K562 (cell line): ENCODE measurements around the gene ZMYND8. TPM values are rescaled to one million over a fixed set of nuclear protein-coding genes. Genes with fewer than 3 reads are reported as not detected.

Source experiments
- ATAC-seq: fragments of 200-7000 bp; cut with Tn5 transposase; 3 replicates; pipeline ENCODE4 v1.9.1; 2020; ENCODE audit warnings: moderate library complexity
- BruUV-seq: library from RNA; stranded (reverse); fragments of 400-500 nt; replicated peaks from 2 replicates; lab custom pipeline; 2021; lab: Mats Ljungman, UMichigan
- CTCF ChIA-PET: fragments of 300-600 bp; formaldehyde crosslinking; extraction: SDS; loops from one replicate; lab custom pipeline; 2021; ENCODE audit warnings: low intra/inter-chr PET ratio; lab: Yijun Ruan, JAX
- POLR2A ChIA-PET: fragments of 300-600, 350-650 bp; sonication (Branson Sonifier 250); formaldehyde crosslinking; extraction: SDS; loops from one replicate; lab custom pipeline; 2021; ENCODE audit warnings: antibody characterized with exemption, inconsistent platforms; lab: Yijun Ruan, JAX
- DNase-seq, 4 experiments: peaks; one replicate each; pipeline versions ENCODE4 v3.0.0 to v3.0.0-alpha.2; 2011 to 2018; ENCODE audit warnings: low spot score in 3 of 4, mixed read lengths in 3 of 4; ENCODE audit errors: extremely low read depth in 1 of 4
- FAIRE-seq: peaks from 2 replicates; lab custom pipeline; 2011; peaks lifted over from hg19 to GRCh38; lab: Jason Lieb, UNC
- H2AFZ ChIP-seq: 2 replicates; pipeline ENCODE4 v1.6.0; 2011; ENCODE audit warnings: low read depth, low read length, control low read depth, inconsistent platforms
- H3K27ac ChIP-seq: fragments of 200-600 bp; 3 replicates; pipeline ENCODE4 v1.8.0; 2011; ENCODE audit warnings: low read depth, mild to moderate bottlenecking, control low read depth, inconsistent platforms, low read length, moderate library complexity, mixed read lengths; ENCODE audit errors: extremely low read depth
- H3K27me3 ChIP-seq, 2 experiments: fragments of 300-600 bp in 1 of 2; 2 replicates in 1 of 2; 3 replicates in 1 of 2; pipeline versions ENCODE4 v1.6.0 to v1.8.0; 2011; ENCODE audit warnings: inconsistent platforms in 2 of 2, low read length in 2 of 2, mild to moderate bottlenecking in 1 of 2, mixed read lengths in 1 of 2, moderate library complexity in 1 of 2; ENCODE audit not compliant: control insufficient read depth in 2 of 2, insufficient read depth in 2 of 2
- H3K36me3 ChIP-seq: fragments of 300-600 bp; 3 replicates; pipeline ENCODE4 v1.8.0; 2011; ENCODE audit warnings: mild to moderate bottlenecking, low read length, inconsistent platforms; ENCODE audit not compliant: control insufficient read depth, insufficient read depth
- H3K4me1 ChIP-seq, 2 experiments: fragments of 200-600 bp in 1 of 2; replicated peaks in 1 of 2; 2 replicates in 1 of 2; 3 replicates in 1 of 2; pipeline versions ENCODE4 v1.5.1 to v1.8.0; 2011; ENCODE audit warnings: inconsistent platforms in 2 of 2, low read length in 2 of 2, mild to moderate bottlenecking in 1 of 2, mixed read lengths in 1 of 2, moderate library complexity in 1 of 2; ENCODE audit not compliant: control insufficient read depth in 2 of 2, insufficient read depth in 2 of 2
- H3K4me2 ChIP-seq: 2 replicates; pipeline ENCODE4 v1.6.1; 2011; ENCODE audit warnings: low read length, control low read depth, inconsistent platforms, mixed read lengths; ENCODE audit not compliant: insufficient read depth
- H3K4me3 ChIP-seq: fragments of 200-600 bp; sonication (generic), shearing (Covaris generic); 2 replicates; pipeline ENCODE4 v1.5.1; 2016; ENCODE audit warnings: control low read depth, inconsistent platforms
- H3K79me2 ChIP-seq: fragments of 200-600 bp; 3 replicates; pipeline ENCODE4 v1.8.0; 2011; ENCODE audit warnings: low read length, inconsistent platforms; ENCODE audit not compliant: control insufficient read depth, insufficient read depth
- H3K9ac ChIP-seq, 2 experiments: 2 replicates each; pipeline versions ENCODE4 v1.6.0 to v1.6.1; 2011; ENCODE audit warnings: low read depth in 2 of 2, low read length in 2 of 2, control low read depth in 1 of 2, inconsistent platforms in 1 of 2, mild to moderate bottlenecking in 1 of 2, mixed read lengths in 1 of 2; ENCODE audit not compliant: insufficient read depth in 1 of 2
- H3K9me1 ChIP-seq: one replicate; pipeline ENCODE4 v1.6.0; 2011; ENCODE audit warnings: inconsistent platforms, mild to moderate bottlenecking, low read length, moderate library complexity; ENCODE audit not compliant: control insufficient read depth, insufficient read depth
- H3K9me3 ChIP-seq: replicated peaks from 2 replicates; pipeline ENCODE4 v1.5.1; 2011; ENCODE audit warnings: low read depth, low read length, inconsistent platforms; ENCODE audit not compliant: control insufficient read depth, insufficient read depth
- H4K20me1 ChIP-seq: replicated peaks from 2 replicates; pipeline ENCODE4 v1.6.1; 2011; ENCODE audit warnings: low read length, inconsistent platforms, mixed read lengths; ENCODE audit not compliant: control insufficient read depth, insufficient read depth
- MCM7 ChIP-seq, 2 experiments: fragments of 450-650 bp; IDR thresholded peaks; 2 replicates each; pipeline ENCODE4 v1.6.1; 2016 to 2018
- MEIS2 ChIP-seq: fragments of 450-650 bp; IDR thresholded peaks from 2 replicates; pipeline ENCODE4 v1.6.1; 2014; ENCODE audit warnings: mild to moderate bottlenecking; ENCODE audit not compliant: partially characterized antibody
- RFX1 ChIP-seq: fragments of 450-650 bp; IDR thresholded peaks from 2 replicates; pipeline ENCODE4 v1.6.1; 2016; ENCODE audit warnings: mild to moderate bottlenecking, moderate library complexity
- ZNF3 ChIP-seq: fragments of 250-450 bp; sonication (Bioruptor Pico); IDR thresholded peaks from 2 replicates; pipeline ENCODE4 v1.5.0; 2021; ENCODE audit warnings: mild to moderate bottlenecking, moderate library complexity
- WGBS: fragments of 100-300 bp; shearing (Covaris generic); methylation state at CpG from one replicate; pipeline ENCODE4 v1.1.6; 2016; ENCODE audit warnings: low coverage, mixed read lengths; ENCODE audit not compliant: insufficient coverage; ENCODE audit errors: missing lambda C conversion rate; 5-methylcytosine and 5-hydroxymethylcytosine counted together
- in situ Hi-C: fragments of 300-500 bp; cut with MboI; formaldehyde crosslinking; loops from 4 replicates; pipeline ENCODE4 v1.15.0; 2018; ENCODE audit warnings: inconsistent platforms, mixed read lengths
- intact Hi-C: fragments of 100-400 bp; cut with micrococcal nuclease; formaldehyde crosslinking; loops from 2 replicates; pipeline ENCODE4 v1.14.2; 2022
- polyA plus RNA-seq, 8 experiments: library from polyadenylated mRNA; depleted of rRNA in 4 of 8; stranded (reverse) in 5 of 8; unstranded in 3 of 8; fragments of >200 nt; fragmentation: Nextera tagmentation in 2 of 8; fragmentation: Illumina TruSeq in 1 of 8; extraction: Ambion mirVana in 2 of 8; extraction: Trizol in 1 of 8; gene quantifications; 2 replicates each; pipeline versions ENCODE4 v1.2.1 to v1.2.3, GENCODE V29; 2011 to 2014; ENCODE audit warnings: inconsistent platforms in 1 of 8, missing spikeins in 1 of 8
- total RNA-seq, 7 experiments: library from RNA; depleted of rRNA in 6 of 7; stranded (reverse); fragments of >200 nt in 6 of 7; fragmentation: Illumina TruSeq in 2 of 7; extraction: Trizol in 2 of 7; gene quantifications; 2 replicates each; pipeline versions ENCODE4 v1.2.1 to v1.2.3, GENCODE V29; 2011 to 2021; ENCODE audit warnings: low replicate concordance in 1 of 7
- TF ChIP-seq, protein P1 (sequence below): fragments of 250-450 bp; sonication (Bioruptor Pico); IDR thresholded peaks from 2 replicates; pipeline ENCODE4 v1.8.0; 2022; ENCODE audit warnings: inconsistent platforms
- TF ChIP-seq, protein P2 (sequence below), 3 experiments: fragments of 200-800 bp in 1 of 3; fragments of 250-450 bp in 1 of 3; fragments of 450-650 bp in 1 of 3; sonication (Bioruptor Pico) in 1 of 3; sonication (Bioruptor generic) in 1 of 3; formaldehyde crosslinking in 1 of 3; IDR thresholded peaks; 2 replicates each; pipeline versions ENCODE4 v1.6.1 to v1.8.0; 2016 to 2022; ENCODE audit warnings: mild to moderate bottlenecking in 2 of 3, missing genetic modification characterization in 2 of 3, missing compliant biosample characterization in 1 of 3, moderate library complexity in 1 of 3

Gene ZMYND8
- total and polyA plus RNA-seq, 9 of the 15 experiments (the other 6 are each of a cell fraction or from before 2014, with no cell fraction given), result 31.8 to 148 (median 71.9) TPM

DNA sequence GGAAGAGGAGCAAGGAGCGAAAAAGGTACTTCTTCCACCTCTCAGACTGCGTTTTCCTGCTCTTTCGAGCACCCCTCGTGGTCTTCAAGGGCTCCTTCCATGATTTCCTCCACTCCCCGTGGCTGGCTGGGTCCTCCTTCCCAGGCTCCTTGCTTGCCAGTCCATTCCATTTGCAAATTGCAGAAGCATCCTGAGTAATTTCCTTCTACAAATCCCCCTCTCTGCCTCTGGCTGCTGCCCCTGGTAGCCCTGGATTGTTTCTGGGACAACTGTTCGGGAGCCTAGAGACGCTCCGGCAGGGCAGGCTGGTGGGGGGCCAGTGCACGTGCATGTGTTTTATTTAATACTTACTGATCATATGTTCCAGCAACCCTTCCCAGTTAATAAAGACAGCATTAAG is 173.1 kb downstream of the ZMYND8 start:
- DNase-seq (no peak), FAIRE-seq (no peak), ATAC-seq (no peak)
- Histone ChIP-seq H3K4me3 (no peak overlapping the region), H4K20me1 (no peaks in the 10 kb centered on the region), H3K9me3 (peaks cover 4% of the 10 kb centered on the region), H3K36me3 (no peaks in the 10 kb centered on the region), H3K9me1 (no peaks in the 10 kb centered on the region), H3K4me1 (peaks cover 0 to 2% of the 10 kb centered on the region in 2 experiments; a peak in 2 of 5 replicates), H3K9ac (no peak overlapping the region), H2AFZ (peak overlapping the region; percentile 2; the same call in 1 of the 2 replicates), H3K27me3 (peaks cover 1 to 17% of the 10 kb centered on the region in 2 experiments; a peak in 2 of 5 replicates), H3K79me2 (no peaks in the 10 kb centered on the region), H3K4me2 (no peak overlapping the region), H3K27ac (no peak overlapping the region)
- intact Hi-C loops, result no loop called here
- ChIA-PET CTCF (no interaction called here), POLR2A (interaction anchor here (0.6 to 0.9 kb wide), 3 partner anchors 11 to 493 kb away, joined by 3 read pairs; no protein-coding TSS in a partner anchor)
- TF ChIP-seq MCM7 (IDR thresholded peaks at IDR 0.05) (no peak), MEIS2 (no peak), ZNF3 (CRISPR knock-in tag) (no peak), RFX1 (no peak)
- TF ChIP-seq, protein P1, sequence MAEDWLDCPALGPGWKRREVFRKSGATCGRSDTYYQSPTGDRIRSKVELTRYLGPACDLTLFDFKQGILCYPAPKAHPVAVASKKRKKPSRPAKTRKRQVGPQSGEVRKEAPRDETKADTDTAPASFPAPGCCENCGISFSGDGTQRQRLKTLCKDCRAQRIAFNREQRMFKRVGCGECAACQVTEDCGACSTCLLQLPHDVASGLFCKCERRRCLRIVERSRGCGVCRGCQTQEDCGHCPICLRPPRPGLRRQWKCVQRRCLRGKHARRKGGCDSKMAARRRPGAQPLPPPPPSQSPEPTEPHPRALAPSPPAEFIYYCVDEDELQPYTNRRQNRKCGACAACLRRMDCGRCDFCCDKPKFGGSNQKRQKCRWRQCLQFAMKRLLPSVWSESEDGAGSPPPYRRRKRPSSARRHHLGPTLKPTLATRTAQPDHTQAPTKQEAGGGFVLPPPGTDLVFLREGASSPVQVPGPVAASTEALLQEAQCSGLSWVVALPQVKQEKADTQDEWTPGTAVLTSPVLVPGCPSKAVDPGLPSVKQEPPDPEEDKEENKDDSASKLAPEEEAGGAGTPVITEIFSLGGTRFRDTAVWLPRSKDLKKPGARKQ (CRISPR knock-in tag), result no peak
- TF ChIP-seq, protein P2, sequence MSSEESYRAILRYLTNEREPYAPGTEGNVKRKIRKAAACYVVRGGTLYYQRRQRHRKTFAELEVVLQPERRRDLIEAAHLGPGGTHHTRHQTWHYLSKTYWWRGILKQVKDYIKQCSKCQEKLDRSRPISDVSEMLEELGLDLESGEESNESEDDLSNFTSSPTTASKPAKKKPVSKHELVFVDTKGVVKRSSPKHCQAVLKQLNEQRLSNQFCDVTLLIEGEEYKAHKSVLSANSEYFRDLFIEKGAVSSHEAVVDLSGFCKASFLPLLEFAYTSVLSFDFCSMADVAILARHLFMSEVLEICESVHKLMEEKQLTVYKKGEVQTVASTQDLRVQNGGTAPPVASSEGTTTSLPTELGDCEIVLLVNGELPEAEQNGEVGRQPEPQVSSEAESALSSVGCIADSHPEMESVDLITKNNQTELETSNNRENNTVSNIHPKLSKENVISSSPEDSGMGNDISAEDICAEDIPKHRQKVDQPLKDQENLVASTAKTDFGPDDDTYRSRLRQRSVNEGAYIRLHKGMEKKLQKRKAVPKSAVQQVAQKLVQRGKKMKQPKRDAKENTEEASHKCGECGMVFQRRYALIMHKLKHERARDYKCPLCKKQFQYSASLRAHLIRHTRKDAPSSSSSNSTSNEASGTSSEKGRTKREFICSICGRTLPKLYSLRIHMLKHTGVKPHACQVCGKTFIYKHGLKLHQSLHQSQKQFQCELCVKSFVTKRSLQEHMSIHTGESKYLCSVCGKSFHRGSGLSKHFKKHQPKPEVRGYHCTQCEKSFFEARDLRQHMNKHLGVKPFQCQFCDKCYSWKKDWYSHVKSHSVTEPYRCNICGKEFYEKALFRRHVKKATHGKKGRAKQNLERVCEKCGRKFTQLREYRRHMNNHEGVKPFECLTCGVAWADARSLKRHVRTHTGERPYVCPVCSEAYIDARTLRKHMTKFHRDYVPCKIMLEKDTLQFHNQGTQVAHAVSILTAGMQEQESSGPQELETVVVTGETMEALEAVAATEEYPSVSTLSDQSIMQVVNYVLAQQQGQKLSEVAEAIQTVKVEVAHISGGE (CRISPR knock-in tag; IDR thresholded peaks at IDR 0.05), result peak in 1 of 3 experiments; percentile 9; a peak in 1 of 6 replicates
- BruUV-seq, result no TSS peak
- in situ Hi-C loops, result no loop called here
- WGBS, result 9% methylated on average over 9 of the region's 9 CpGs
